Measurements from ENCODE around the gene MAP3K4. TPM values are rescaled to one million over a fixed set of nuclear protein-coding genes. Genes with fewer than 3 reads are reported as not detected.

The MAP3K4 gene
- total RNA-seq, 1 experiment from 2014 or later = 27.1 TPM

DNA sequence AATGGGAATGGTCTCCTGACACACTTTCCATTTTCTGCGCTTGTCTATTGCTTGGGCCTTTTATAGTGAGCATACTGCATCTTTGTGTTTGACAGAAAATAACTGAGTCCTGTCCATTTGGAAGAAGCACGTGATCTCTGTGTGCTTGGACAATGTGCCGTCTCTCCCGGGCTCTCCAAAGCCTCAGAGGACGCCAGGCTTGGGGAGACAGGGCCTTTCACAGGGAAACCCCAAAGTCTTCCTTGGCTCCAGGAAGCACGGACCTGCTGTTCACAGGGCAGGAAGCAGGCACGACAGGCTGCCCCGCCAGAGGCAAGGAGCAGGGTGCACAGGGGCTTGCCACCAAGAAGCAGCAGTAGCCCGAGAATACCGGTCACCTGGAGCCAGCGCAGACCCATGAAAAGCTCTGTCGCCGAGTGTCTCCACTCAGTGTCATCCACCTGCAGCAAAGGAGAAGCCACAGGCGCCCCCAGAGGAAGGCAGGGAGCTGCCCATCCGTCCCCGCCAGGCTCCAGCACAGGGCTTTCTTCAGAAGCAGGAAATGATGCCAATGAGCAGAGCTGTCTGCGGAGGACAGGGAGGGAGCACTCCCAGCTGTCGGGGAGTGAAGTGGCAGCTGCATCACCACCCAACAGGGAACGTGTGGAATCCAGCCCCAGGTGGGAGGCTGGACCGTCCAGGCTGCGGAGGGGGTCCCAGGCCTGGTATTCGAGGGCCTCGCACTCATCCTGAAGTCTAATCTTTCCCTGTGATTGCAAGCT lies 147.2 kb downstream of the MAP3K4 start:
- no peak overlapping the region for H3K27ac ChIP-seq
- H3K9me3 ChIP-seq (replicated peaks) = no peaks in the 10 kb centered on the region
- peaks cover 8% of the 10 kb centered on the region; the same call in 1 of the 2 replicates for H3K4me1 ChIP-seq (replicated peaks)
- no peak overlapping the region for H3K4me3 ChIP-seq
- peaks cover 23% of the 10 kb centered on the region for H3K36me3 ChIP-seq
- DNase-seq (ENCODE audit: low read depth in 1 of 2, low spot score in 2 of 2) = no peak
- H3K27me3 ChIP-seq (replicated peaks) = no peaks in the 10 kb centered on the region

DNA sequence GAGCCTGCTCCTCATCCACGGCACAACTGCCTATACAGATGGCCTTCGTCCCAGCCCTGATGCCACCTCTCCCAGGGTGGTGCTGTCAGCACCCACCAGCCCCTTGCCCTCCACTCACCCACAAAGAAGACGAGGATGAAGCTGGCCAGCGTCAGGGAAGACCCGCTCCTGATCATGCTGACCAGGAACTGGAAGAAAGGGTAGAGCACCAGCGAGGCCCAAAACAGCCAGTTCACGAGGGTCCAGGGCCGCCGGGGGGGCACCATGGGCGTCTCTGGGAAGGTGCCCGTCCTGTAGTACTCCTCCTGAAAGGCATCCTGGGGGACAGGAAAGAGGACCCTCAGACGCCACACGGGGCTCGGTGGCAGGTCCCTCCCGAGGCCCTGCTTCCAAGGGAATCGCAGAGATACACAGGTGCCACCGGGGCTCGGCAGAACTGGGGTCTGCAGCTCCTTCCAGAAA lies 147.8 kb downstream of the MAP3K4 start:
- no peak overlapping the region for H3K4me3 ChIP-seq
- H3K4me1 ChIP-seq (replicated peaks) = peaks cover 8% of the 10 kb centered on the region; the same call in 1 of the 2 replicates
- no peaks in the 10 kb centered on the region for H3K9me3 ChIP-seq (replicated peaks)
- H3K36me3 ChIP-seq = peaks cover 20% of the 10 kb centered on the region
- no peak overlapping the region for H3K27ac ChIP-seq
- H3K27me3 ChIP-seq (replicated peaks) = no peaks in the 10 kb centered on the region
- DNase-seq (ENCODE audit: low read depth in 1 of 2, low spot score in 2 of 2) = no peak

DNA sequence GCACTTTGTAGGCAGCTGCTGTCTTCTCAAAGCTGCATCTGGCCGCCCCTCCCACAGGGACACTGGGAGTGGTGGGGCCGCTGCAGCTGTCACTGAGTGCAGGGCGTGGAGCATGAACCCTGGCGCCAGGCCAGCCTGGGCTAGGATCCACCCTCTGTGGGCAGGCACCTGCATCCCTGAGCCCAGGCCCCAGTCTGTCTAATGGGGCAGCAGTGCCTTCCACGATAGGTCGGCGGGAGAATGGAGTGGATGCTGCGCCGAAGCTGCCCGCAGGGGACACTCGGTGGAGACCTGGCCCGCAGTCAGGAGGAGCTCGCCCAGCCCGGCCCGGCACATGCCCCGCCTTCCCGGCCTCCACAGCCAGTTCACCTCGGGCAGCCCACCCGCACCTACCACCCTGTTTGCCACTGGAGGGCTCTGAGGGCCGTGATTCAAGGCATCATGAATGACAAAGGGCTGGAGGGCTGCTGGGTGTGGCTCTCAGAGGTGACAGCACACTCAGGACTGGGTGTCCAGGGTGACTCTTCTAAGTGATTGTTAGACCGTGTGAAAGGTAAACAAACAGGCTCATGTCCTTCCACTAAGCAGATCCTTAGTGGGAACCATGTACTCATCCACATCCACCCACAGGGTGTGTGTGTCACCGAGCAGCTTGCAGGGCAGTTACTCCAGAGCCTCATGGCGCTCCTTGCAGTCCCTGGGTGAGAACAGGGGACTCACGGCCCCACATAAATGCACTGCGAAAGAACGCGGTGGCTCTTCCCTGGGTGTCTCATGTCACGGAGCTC lies 148.4 kb downstream of the MAP3K4 start:
- Histone ChIP-seq H3K36me3 (peaks cover 16% of the 10 kb centered on the region), H3K9me3 (replicated peaks) (no peaks in the 10 kb centered on the region), H3K4me1 (replicated peaks) (peaks cover 8% of the 10 kb centered on the region; the same call in 1 of the 2 replicates), H3K4me3 (no peak overlapping the region), H3K27me3 (replicated peaks) (no peaks in the 10 kb centered on the region), H3K27ac (no peak overlapping the region)
- DNase-seq (ENCODE audit: low read depth in 1 of 2, low spot score in 2 of 2) = peak in 1 of 2 experiments; percentile 19

DNA sequence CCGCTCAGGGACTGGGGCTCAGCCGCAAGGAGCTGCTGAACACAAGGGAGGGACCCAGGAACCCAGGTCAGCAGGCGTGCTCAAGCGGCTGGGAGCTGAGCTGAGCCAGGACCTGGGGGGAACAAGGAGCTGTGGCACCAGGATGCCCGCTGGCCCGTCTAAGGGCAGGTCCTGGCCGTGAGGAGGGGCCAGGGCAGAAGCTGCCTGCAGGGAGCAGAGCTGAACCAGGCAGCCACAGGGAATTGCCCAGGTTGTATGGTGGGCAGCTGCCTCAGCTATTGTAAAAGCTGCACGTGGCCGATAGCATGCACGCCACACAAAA lies 148.9 kb downstream of the MAP3K4 start:
- Histone ChIP-seq H3K4me1 (replicated peaks) (peaks cover 8% of the 10 kb centered on the region; the same call in 1 of the 2 replicates), H3K4me3 (no peak overlapping the region), H3K36me3 (peaks cover 17% of the 10 kb centered on the region), H3K27me3 (replicated peaks) (no peaks in the 10 kb centered on the region), H3K9me3 (replicated peaks) (no peaks in the 10 kb centered on the region), H3K27ac (no peak overlapping the region)
- no peak for DNase-seq (ENCODE audit: low read depth in 1 of 2, low spot score in 2 of 2)

DNA sequence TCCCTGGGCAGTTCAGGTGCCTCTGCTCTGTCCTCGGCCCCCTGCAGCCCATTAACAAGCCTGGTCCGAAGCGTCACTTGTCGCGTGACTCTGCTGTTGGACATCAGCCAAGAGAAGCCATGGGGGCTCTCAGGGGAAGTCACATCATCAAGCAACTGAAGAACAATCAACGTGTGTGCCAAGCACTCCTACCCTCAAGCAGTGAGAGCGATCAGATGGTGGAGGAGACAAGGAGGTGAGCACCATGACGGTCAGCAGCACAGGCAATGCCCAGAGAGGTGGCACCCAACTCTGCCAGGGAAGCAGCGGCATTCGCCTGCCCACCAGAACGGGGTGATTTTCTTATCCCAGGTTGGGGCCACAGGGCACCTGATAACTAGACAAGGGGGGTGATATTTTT lies 149.6 kb downstream of the MAP3K4 start:
- H3K36me3 ChIP-seq = peaks cover 12% of the 10 kb centered on the region
- H3K27ac ChIP-seq = no peak overlapping the region
- H3K27me3 ChIP-seq (replicated peaks) = no peaks in the 10 kb centered on the region
- no peak for DNase-seq (ENCODE audit: low read depth in 1 of 2, low spot score in 2 of 2)
- no peak overlapping the region for H3K4me3 ChIP-seq
- peaks cover 8% of the 10 kb centered on the region; the same call in 1 of the 2 replicates for H3K4me1 ChIP-seq (replicated peaks)
- H3K9me3 ChIP-seq (replicated peaks) = no peaks in the 10 kb centered on the region

DNA sequence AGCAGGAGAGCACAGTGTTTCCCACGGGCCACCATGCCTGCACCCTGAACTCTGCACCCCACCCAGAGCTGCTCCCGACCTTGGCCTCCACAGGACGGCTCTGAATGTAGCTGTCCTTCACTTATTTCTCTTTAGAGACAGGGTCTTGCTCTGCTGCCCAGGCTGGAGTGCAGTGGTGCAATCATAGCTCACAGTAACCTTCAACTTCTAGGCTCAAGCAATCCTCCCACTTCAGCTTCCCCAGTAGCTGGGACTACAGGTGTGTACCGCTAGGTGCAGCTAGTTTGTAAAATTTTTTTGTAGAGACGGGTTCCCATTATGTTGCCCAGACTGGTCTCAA lies 151.4 kb downstream of the MAP3K4 start:
- no peak overlapping the region for H3K4me3 ChIP-seq

GRCh38 chr6:161143663-161144430 lies 152.3 kb downstream of the MAP3K4 start:
- H3K36me3 ChIP-seq = peaks cover 13% of the 10 kb centered on the region
- no peak overlapping the region for H3K27ac ChIP-seq
- no peaks in the 10 kb centered on the region for H3K27me3 ChIP-seq (replicated peaks)
- DNase-seq (ENCODE audit: low read depth in 1 of 2, low spot score in 2 of 2) = no peak
- H3K4me1 ChIP-seq (replicated peaks) = peaks cover 8% of the 10 kb centered on the region; the same call in 1 of the 2 replicates
- no peaks in the 10 kb centered on the region for H3K9me3 ChIP-seq (replicated peaks)
- no peak overlapping the region for H3K4me3 ChIP-seq

More for the DNA sequence above, 151.4 kb downstream of the MAP3K4 start:
- DNase-seq (ENCODE audit: low read depth in 1 of 2, low spot score in 2 of 2) = no peak
- no peaks in the 10 kb centered on the region for H3K9me3 ChIP-seq (replicated peaks)
- H3K36me3 ChIP-seq = peaks cover 10% of the 10 kb centered on the region
- no peaks in the 10 kb centered on the region for H3K27me3 ChIP-seq (replicated peaks)
- peaks cover 8% of the 10 kb centered on the region; the same call in 1 of the 2 replicates for H3K4me1 ChIP-seq (replicated peaks)
- H3K27ac ChIP-seq = no peak overlapping the region

DNA sequence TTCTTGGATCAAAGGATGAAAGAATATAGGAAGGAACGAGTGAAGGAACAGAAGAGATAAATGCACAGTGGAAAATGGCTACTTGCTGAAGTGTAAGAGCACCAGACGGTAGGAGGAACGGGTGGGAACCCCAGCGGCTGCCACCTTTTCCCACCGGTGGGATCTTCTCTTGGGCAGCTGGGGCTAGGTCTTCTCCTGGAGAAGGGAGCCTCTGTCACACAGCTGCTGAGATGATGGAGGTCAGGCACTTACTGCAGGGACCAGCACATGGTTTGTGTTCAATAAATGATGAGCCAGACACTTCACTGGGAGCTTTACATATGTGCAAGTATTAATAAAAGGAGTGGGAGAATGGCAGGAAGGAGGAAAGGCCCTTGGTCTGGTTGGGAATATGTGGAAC lies 158.6 kb downstream of the MAP3K4 start:
- no peaks in the 10 kb centered on the region for H3K27me3 ChIP-seq (replicated peaks)
- H3K4me1 ChIP-seq (replicated peaks) = no peaks in the 10 kb centered on the region
- no peak overlapping the region for H3K27ac ChIP-seq
- DNase-seq (ENCODE audit: low read depth in 1 of 2, low spot score in 2 of 2) = no peak
- peaks cover 19% of the 10 kb centered on the region for H3K36me3 ChIP-seq
- H3K9me3 ChIP-seq (replicated peaks) = no peaks in the 10 kb centered on the region
- H3K4me3 ChIP-seq = no peak overlapping the region

DNA sequence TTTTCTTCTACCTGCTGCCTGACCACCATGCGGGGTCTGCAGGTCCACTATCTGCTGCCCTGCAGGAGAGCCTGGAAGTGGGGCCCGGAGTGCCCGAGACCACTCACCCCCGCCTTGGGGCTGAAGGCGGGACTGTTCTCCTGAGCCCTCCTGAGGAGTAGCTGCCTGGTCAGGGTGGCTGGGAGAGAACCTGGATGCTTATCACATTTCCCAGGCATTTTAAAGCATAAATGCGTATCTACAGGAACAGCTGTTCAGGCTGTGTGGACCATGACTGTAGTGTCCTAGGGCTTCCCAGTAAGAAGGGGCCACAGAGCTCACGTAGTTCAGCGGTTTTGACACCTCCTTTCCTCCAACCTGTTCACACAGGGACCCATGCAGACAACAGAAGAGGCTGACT lies 159.0 kb downstream of the MAP3K4 start:
- H3K27me3 ChIP-seq (replicated peaks) = no peaks in the 10 kb centered on the region
- H3K27ac ChIP-seq = no peak overlapping the region
- H3K4me1 ChIP-seq (replicated peaks) = no peaks in the 10 kb centered on the region
- no peaks in the 10 kb centered on the region for H3K9me3 ChIP-seq (replicated peaks)
- DNase-seq (ENCODE audit: low read depth in 1 of 2, low spot score in 2 of 2) = no peak
- H3K4me3 ChIP-seq = no peak overlapping the region
- H3K36me3 ChIP-seq = peaks cover 16% of the 10 kb centered on the region

- H3K36me3 ChIP-seq = peaks cover 16% of the 10 kb centered on the region
- no peaks in the 10 kb centered on the region for H3K27me3 ChIP-seq (replicated peaks)
- no peak overlapping the region for H3K4me3 ChIP-seq
- no peak for DNase-seq (ENCODE audit: low read depth in 1 of 2, low spot score in 2 of 2)
- H3K4me1 ChIP-seq (replicated peaks) = no peaks in the 10 kb centered on the region
- no peak overlapping the region for H3K27ac ChIP-seq
- H3K9me3 ChIP-seq (replicated peaks) = no peaks in the 10 kb centered on the region
These were observed 159.6 kb downstream of the MAP3K4 start for GRCh38 chr6:161151059-161151645.

DNA sequence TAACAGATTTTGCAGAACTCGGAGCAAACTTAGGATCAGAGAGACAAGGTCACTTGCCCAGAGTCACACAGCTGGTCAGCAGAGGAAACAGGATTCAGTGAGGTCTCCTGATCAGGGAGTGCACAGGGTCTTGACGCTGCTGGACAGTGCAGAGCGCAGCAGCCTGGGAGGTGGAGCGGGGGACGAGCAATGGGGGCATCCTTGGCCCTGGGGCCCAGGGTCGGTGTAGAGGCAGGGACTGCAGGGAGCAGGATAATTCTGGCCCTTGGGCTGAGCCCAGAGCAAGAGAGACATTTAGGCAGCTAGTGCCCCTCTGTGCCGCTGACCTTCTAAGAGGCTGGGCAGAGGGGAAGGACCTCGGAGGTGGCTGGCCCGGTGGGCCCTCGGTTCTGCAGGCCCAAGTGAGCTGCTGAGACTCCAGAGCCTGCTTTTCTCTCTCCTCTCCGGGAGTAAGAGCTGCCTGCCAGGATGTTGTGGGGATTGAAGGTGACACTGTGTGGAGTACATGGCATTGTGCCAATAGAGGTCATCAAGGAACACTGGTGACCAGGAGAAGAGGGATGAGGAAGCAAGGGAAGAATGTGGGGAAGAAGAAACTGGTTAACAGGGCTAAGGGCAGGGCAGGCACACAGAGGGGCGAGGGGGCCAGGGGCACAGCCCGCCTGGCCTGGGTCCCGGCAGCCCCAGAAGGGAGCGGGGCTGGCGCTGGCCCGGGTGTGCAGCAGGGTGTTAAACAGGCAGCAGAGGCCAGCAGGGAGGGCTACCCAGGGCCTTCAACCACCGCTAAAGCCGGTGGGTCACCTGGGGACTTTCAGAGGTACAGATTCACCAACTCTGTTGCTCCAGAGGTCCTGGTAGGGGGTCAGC lies 160.3 kb downstream of the MAP3K4 start:
- H3K4me1 ChIP-seq (replicated peaks) = no peaks in the 10 kb centered on the region
- no peak overlapping the region for H3K27ac ChIP-seq
- peaks cover 16% of the 10 kb centered on the region for H3K36me3 ChIP-seq
- H3K27me3 ChIP-seq (replicated peaks) = no peaks in the 10 kb centered on the region
- no peak overlapping the region for H3K4me3 ChIP-seq
- DNase-seq (ENCODE audit: low read depth in 1 of 2, low spot score in 2 of 2) = peak in 1 of 2 experiments; percentile 30
- H3K9me3 ChIP-seq (replicated peaks) = no peaks in the 10 kb centered on the region

DNA sequence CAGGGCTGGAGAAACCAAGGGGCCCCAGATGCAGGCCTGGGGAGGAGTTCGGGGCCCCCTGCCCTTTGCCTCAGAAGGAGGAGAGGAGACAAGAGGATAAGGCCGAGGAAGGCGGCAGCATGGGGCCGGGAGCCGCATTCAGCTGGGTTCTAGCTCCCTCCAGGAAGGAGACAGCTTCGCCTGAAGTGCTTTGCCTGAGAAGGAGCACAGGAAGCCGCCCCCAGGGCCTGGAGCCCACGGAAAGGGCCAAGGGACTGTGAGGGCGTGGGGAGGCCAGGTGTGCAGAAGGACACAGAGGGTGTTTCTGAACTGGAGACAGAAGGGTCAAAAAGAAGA lies 160.9 kb downstream of the MAP3K4 start:
- no peak for DNase-seq (ENCODE audit: low read depth in 1 of 2, low spot score in 2 of 2)
- H3K27me3 ChIP-seq (replicated peaks) = no peaks in the 10 kb centered on the region
- H3K27ac ChIP-seq = no peak overlapping the region
- no peaks in the 10 kb centered on the region for H3K9me3 ChIP-seq (replicated peaks)
- H3K36me3 ChIP-seq = peaks cover 14% of the 10 kb centered on the region
- H3K4me3 ChIP-seq = no peak overlapping the region
- no peaks in the 10 kb centered on the region for H3K4me1 ChIP-seq (replicated peaks)

Measured in SJSA1 (cell line).